Measurements from ENCODE around the gene PLEKHM3. TPM values are rescaled to one million over a fixed set of nuclear protein-coding genes. Genes with fewer than 3 reads are reported as not detected.

The PLEKHM3 gene
- total and polyA plus RNA-seq, 2 of the 13 experiments (the other 11 are each of a cell fraction or from before 2014, with no cell fraction given): 4.5 to 4.7 TPM

- TF ChIP-seq, protein P1, sequence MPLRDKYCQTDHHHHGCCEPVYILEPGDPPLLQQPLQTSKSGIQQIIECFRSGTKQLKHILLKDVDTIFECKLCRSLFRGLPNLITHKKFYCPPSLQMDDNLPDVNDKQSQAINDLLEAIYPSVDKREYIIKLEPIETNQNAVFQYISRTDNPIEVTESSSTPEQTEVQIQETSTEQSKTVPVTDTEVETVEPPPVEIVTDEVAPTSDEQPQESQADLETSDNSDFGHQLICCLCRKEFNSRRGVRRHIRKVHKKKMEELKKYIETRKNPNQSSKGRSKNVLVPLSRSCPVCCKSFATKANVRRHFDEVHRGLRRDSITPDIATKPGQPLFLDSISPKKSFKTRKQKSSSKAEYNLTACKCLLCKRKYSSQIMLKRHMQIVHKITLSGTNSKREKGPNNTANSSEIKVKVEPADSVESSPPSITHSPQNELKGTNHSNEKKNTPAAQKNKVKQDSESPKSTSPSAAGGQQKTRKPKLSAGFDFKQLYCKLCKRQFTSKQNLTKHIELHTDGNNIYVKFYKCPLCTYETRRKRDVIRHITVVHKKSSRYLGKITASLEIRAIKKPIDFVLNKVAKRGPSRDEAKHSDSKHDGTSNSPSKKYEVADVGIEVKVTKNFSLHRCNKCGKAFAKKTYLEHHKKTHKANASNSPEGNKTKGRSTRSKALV (CRISPR knock-in tag; IDR thresholded peaks at IDR 0.05): no peak
- peak; percentile 56 for TF ChIP-seq ZNF781 (CRISPR knock-in tag; IDR thresholded peaks at IDR 0.05; ENCODE audit: borderline replicate concordance, not compliant biosample characterization)
- 0 out of 2 replicates have a peak, but pooled peaks have one; percentile 40 for TF ChIP-seq FLYWCH1 (CRISPR knock-in tag; IDR thresholded peaks at IDR 0.05)
- TF ChIP-seq CBFB (CRISPR knock-in tag; IDR thresholded peaks at IDR 0.05): 0 out of 2 replicates have a peak, but pooled peaks have one; percentile 0
- TF ChIP-seq MBD4 (IDR thresholded peaks at IDR 0.05; ENCODE audit: borderline replicate concordance, low read length): no peak
- TF ChIP-seq PITX1 (CRISPR knock-in tag; IDR thresholded peaks at IDR 0.05): no peak
- TF ChIP-seq FOXC1 (CRISPR knock-in tag; IDR thresholded peaks at IDR 0.05; ENCODE audit: borderline replicate concordance): 0 out of 2 replicates have a peak, but pooled peaks have one; percentile 3
These were observed 99.7 kb downstream of the PLEKHM3 start (continued) for GRCh38 chr2:207925601-207926000.

GRCh38 chr2:207921606-207922005, 103.7 kb downstream of the PLEKHM3 start:
- H4K20me1 ChIP-seq (ENCODE audit: insufficient read depth, low read length): no peaks in the 10 kb centered on the region
- H3K4me2 ChIP-seq (ENCODE audit: low read depth, low read length): no peak overlapping the region
- H3K9ac ChIP-seq (ENCODE audit: insufficient read depth, low read depth, low read length): no peak overlapping the region
- no peak for ATAC-seq
- DNase-seq (ENCODE audit: low spot score): no peak
- BruUV-seq (replicated peaks): no TSS peak
- ChIA-PET POLR2A (no interaction called here), CTCF (ENCODE audit: low intra/inter-chr PET ratio, low total read pairs) (no interaction called here)
- no peak overlapping the region for H3K27ac ChIP-seq (ENCODE audit: extremely low read length, insufficient read depth, low read length)
- no peaks in the 10 kb centered on the region for H3K27me3 ChIP-seq (ENCODE audit: control insufficient read depth in 1 of 2, insufficient read depth in 2 of 2, low read length in 2 of 2)
- peaks cover 33% of the 10 kb centered on the region for H3K4me1 ChIP-seq (ENCODE audit: insufficient read depth, low read length)
- H3K79me2 ChIP-seq (ENCODE audit: insufficient read depth, low read length): no peaks in the 10 kb centered on the region
- in situ Hi-C loops (cut with HindIII; ENCODE audit: extremely low pct_ligation_motif_present, low pct_unique_long_range_greater_than_20kb): no loop called here
- no peak overlapping the region for H2AFZ ChIP-seq (ENCODE audit: low read length)
- H3K4me3 ChIP-seq (replicated peaks in 1 of 3; ENCODE audit: insufficient read depth in 1 of 3, low read depth in 2 of 3, low read length in 3 of 3): no peak overlapping the region
- peaks cover 0 to 4% of the 10 kb centered on the region in 2 experiments; a peak in 2 of 5 replicates for H3K36me3 ChIP-seq (replicated peaks in 1 of 2; ENCODE audit: control insufficient read depth in 1 of 2, insufficient read depth in 2 of 2, low read length in 2 of 2)
- FAIRE-seq: no peak
- H3K9me3 ChIP-seq (ENCODE audit: low read length): no peaks in the 10 kb centered on the region
- no peak for TF ChIP-seq ZNF577 (CRISPR knock-in tag; IDR thresholded peaks at IDR 0.05; ENCODE audit: borderline replicate concordance, low read depth)
- no peak for TF ChIP-seq HDAC1 (CRISPR knock-in tag; IDR thresholded peaks at IDR 0.05)
- TF ChIP-seq, protein P2, sequence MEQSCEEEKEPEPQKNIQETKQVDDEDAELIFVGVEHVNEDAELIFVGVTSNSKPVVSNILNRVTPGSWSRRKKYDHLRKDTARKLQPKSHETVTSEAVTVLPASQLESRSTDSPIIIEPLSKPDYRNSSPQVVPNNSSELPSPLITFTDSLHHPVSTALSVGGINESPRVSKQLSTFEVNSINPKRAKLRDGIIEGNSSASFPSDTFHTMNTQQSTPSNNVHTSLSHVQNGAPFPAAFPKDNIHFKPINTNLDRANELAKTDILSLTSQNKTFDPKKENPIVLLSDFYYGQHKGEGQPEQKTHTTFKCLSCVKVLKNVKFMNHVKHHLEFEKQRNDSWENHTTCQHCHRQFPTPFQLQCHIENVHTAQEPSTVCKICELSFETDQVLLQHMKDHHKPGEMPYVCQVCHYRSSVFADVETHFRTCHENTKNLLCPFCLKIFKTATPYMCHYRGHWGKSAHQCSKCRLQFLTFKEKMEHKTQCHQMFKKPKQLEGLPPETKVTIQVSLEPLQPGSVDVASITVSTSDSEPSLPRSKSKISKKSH (CRISPR knock-in tag; IDR thresholded peaks at IDR 0.05; ENCODE audit: borderline replicate concordance): no peak
- no peak for TF ChIP-seq CREM (IDR thresholded peaks at IDR 0.05)
- TF ChIP-seq CREM (CRISPR knock-in tag; IDR thresholded peaks at IDR 0.05): no peak
- no peak for TF ChIP-seq ZNF143 (CRISPR knock-in tag; IDR thresholded peaks at IDR 0.05)
- no peak for TF ChIP-seq BORCS8-MEF2B (CRISPR knock-in tag; IDR thresholded peaks at IDR 0.05)
- TF ChIP-seq CREB1 (IDR thresholded peaks at IDR 0.05): no peak
- no peak for TF ChIP-seq CREB1 (CRISPR knock-in tag; IDR thresholded peaks at IDR 0.05)
- intact Hi-C loops (cut with micrococcal nuclease; ENCODE audit: unreplicated experiment): no loop called here

Data from HepG2 (cell line).